Activated B cell treated with CpG ODN at 0.5 μM for 24 hours (primary cell): ENCODE results near the gene POLR2I. TPM values are rescaled to one million over a fixed set of nuclear protein-coding genes. Genes with fewer than 3 reads are reported as not detected.
"Not testable (repeated sequence)": the region's sequence is repeated elsewhere in the genome, so short reads cannot be mapped to it uniquely, and the experiment has no call there.

Experiments
- ATAC-seq: fragments of 200-7000 bp; cut with Tn5 transposase; one replicate; pipeline ENCODE4 v1.10.0; 2021; ENCODE audit warnings: low read depth, mild to moderate bottlenecking, moderate library complexity
- CTCF ChIA-PET: fragments of 350-600 bp; sonication (Branson Sonifier 250); formaldehyde crosslinking; loops from one replicate; lab custom pipeline; 2021; ENCODE audit warnings: antibody characterized with exemption; lab: Charles Lee
- POLR2A ChIA-PET: fragments of 350-600 bp; sonication (Branson Sonifier 250); formaldehyde crosslinking; loops from one replicate; lab custom pipeline; 2021; ENCODE audit warnings: antibody characterized with exemption; lab: Charles Lee
- DNase-seq: peaks from one replicate; pipeline ENCODE4 v3.0.0; 2022
- H3K27ac Mint-ChIP-seq: one replicate; pipeline ENCODE4 v1.8.0; 2020; ENCODE audit warnings: mixed read lengths
- H3K27me3 Mint-ChIP-seq: one replicate; pipeline ENCODE4 v1.8.0; 2021; ENCODE audit warnings: mixed read lengths
- H3K36me3 Mint-ChIP-seq: one replicate; pipeline ENCODE4 v1.8.0; 2021; ENCODE audit warnings: low read depth, mixed read lengths
- H3K4me1 Mint-ChIP-seq: one replicate; pipeline ENCODE4 v1.8.0; 2021; ENCODE audit warnings: mixed read lengths
- H3K4me3 Mint-ChIP-seq: one replicate; pipeline ENCODE4 v1.8.0; 2020; ENCODE audit warnings: mild to moderate bottlenecking, mixed read lengths
- H3K9me3 Mint-ChIP-seq: one replicate; pipeline ENCODE4 v1.8.0; 2020; ENCODE audit warnings: mixed read lengths
- intact Hi-C: fragments of 100-400 bp; cut with micrococcal nuclease; formaldehyde crosslinking; loops from one replicate; pipeline ENCODE4 v1.15.1; 2024
- total RNA-seq: library from RNA; stranded (reverse); gene quantifications from 2 replicates; pipeline ENCODE4 v1.2.3, GENCODE V29; 2022
- TF ChIP-seq, protein P1 (sequence below): fragments of 200-600 bp; IDR thresholded peaks from one replicate; pipeline ENCODE4 v1.8.0; 2022; ENCODE audit warnings: antibody characterized with exemption, mild to moderate bottlenecking

The POLR2I gene
- total RNA-seq, 1 donor from 2014 or later = 46.6 TPM

GRCh38 chr19:36081385-36081784, 33.3 kb downstream of the POLR2I start:
- CTCF ChIA-PET = no interaction called here
- Mint-ChIP-seq H3K4me1 (no peaks in the 10 kb centered on the region), H3K36me3 (peaks cover 2% of the 10 kb centered on the region), H3K4me3 (no peak overlapping the region), H3K27ac (no peak overlapping the region), H3K27me3 (no peaks in the 10 kb centered on the region), H3K9me3 (no peaks in the 10 kb centered on the region)
- TF ChIP-seq, protein P1, sequence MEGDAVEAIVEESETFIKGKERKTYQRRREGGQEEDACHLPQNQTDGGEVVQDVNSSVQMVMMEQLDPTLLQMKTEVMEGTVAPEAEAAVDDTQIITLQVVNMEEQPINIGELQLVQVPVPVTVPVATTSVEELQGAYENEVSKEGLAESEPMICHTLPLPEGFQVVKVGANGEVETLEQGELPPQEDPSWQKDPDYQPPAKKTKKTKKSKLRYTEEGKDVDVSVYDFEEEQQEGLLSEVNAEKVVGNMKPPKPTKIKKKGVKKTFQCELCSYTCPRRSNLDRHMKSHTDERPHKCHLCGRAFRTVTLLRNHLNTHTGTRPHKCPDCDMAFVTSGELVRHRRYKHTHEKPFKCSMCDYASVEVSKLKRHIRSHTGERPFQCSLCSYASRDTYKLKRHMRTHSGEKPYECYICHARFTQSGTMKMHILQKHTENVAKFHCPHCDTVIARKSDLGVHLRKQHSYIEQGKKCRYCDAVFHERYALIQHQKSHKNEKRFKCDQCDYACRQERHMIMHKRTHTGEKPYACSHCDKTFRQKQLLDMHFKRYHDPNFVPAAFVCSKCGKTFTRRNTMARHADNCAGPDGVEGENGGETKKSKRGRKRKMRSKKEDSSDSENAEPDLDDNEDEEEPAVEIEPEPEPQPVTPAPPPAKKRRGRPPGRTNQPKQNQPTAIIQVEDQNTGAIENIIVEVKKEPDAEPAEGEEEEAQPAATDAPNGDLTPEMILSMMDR = no peak
- intact Hi-C loops = no loop called here
- no peak for ATAC-seq
- POLR2A ChIA-PET = no interaction called here
- no peak for DNase-seq

DNA sequence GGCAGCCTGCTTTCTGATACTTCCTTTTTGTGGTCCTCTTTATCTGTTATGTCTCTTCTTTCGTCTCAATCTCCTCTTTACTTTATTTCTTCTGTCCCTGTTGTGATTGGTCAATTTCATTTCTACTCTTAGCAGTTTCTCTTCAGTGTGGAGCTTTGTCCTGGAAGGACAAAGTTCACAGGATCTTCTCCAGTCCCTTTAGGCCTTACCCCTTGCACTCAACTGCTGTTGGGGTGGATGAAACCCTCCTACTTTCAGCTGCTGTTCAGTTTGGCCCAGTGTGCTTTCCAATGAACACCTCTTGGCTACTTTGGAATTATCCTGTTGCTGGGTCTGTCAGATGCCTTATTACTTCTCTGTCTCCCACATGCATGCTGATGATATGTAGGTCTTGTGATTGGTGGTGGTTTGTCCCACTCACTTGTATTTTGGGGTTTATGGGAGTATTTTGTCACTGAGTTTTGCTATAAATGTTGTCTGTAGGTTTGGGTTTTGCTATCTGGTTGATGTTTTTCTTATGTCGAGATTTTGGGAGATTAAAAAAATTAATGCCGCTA, 35.2 kb downstream of the POLR2I start:
- intact Hi-C loops = no loop called here
- Mint-ChIP-seq H3K9me3 (no peaks in the 10 kb centered on the region), H3K36me3 (peaks cover 2% of the 10 kb centered on the region), H3K4me3 (no peak overlapping the region), H3K4me1 (no peaks in the 10 kb centered on the region), H3K27ac (no peak overlapping the region), H3K27me3 (no peaks in the 10 kb centered on the region)
- TF ChIP-seq, protein P1 = no peak
- POLR2A ChIA-PET = no interaction called here
- CTCF ChIA-PET = no interaction called here
- DNase-seq (no peak), ATAC-seq (no peak)

GRCh38 chr19:36073121-36073876, 41.4 kb downstream of the POLR2I start:
- TF ChIP-seq, protein P1 = no peak
- POLR2A ChIA-PET = no interaction called here
- DNase-seq (no peak), ATAC-seq (no peak)
- Mint-ChIP-seq H3K4me3 (no peak overlapping the region), H3K4me1 (no peaks in the 10 kb centered on the region), H3K9me3 (no peaks in the 10 kb centered on the region), H3K27me3 (no peaks in the 10 kb centered on the region), H3K36me3 (no peaks in the 10 kb centered on the region), H3K27ac (no peak overlapping the region)
- intact Hi-C loops = no loop called here
- CTCF ChIA-PET = no interaction called here

GRCh38 chr19:36072081-36072480, 42.6 kb downstream of the POLR2I start:
- intact Hi-C loops = no loop called here
- TF ChIP-seq, protein P1 = no peak
- ATAC-seq (no peak), DNase-seq (no peak)
- Mint-ChIP-seq H3K4me1 (no peaks in the 10 kb centered on the region), H3K27ac (no peak overlapping the region), H3K27me3 (no peaks in the 10 kb centered on the region), H3K4me3 (no peak overlapping the region), H3K9me3 (no peaks in the 10 kb centered on the region), H3K36me3 (no peaks in the 10 kb centered on the region)
- CTCF ChIA-PET = no interaction called here
- POLR2A ChIA-PET = no interaction called here

DNA sequence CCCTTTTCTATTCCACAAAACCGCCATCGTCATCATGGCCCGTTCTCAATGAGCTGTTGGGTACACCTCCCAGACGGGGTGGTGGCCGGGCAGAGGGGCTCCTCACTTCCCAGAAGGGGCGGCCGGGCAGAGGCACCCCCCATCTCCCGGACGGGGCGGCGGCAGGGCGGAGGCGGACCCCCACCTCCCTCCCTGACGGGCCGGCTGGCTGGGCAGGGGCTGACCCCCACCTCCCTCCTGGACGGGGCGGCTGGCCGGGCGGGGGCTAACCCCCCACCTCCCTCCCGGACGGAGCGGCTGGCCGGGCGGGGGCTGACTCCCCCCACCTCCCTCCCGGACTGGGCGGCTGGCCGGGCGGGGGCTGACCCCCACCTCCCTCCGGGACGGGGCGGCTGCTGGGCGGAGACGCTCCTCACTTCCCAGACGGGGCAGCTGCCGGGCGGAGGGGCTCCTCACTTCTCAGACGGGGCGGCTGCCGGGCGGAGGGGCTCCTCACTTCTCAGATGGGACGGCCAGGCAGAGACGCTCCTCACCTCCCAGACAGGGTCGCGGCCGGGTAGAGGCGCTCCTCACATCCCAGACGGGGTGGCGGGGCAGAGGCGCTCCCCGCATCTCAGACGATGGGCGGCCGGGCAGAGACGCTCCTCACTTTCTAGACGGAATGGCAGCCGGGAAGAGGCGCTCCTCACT, 45.7 kb downstream of the POLR2I start:
- H3K4me3 Mint-ChIP-seq, CTCF ChIA-PET, ATAC-seq, H3K36me3 Mint-ChIP-seq, H3K27ac Mint-ChIP-seq, H3K27me3 Mint-ChIP-seq, H3K4me1 Mint-ChIP-seq, POLR2A ChIA-PET, intact Hi-C loops, H3K9me3 Mint-ChIP-seq, DNase-seq: not testable (repeated sequence)
